Gastrocnemius medialis (tissue), 4 donors: ENCODE data around the gene TRIM41. TPM values are rescaled to one million over a fixed set of nuclear protein-coding genes. Genes with fewer than 3 reads are reported as not detected.

Experiments used
- ATAC-seq, 2 donors: fragments of 150-250 bp; one replicate each; pipeline ENCODE4 v1.9.1; 2016
- DNase-seq, 2 donors: peaks; one replicate each; pipeline ENCODE4 v3.0.0-alpha.2; 2019
- H3K27ac ChIP-seq, 4 donors: fragments of 200-600 bp; sonication (generic); 1 replicate in 1 of 4; 2 replicates in 3 of 4; pipeline ENCODE4 v1.5.1; 2016 to 2018; ENCODE audit warnings: mild to moderate bottlenecking in 2 of 4, moderate library complexity in 1 of 4
- H3K27me3 ChIP-seq, 3 donors: fragments of 200-600 bp; sonication (generic) in 2 of 3; 1 replicate in 1 of 3; 2 replicates in 2 of 3; pipeline versions ENCODE4 v1.5.1 to v1.6.0; 2016 to 2019; ENCODE audit warnings: mild to moderate bottlenecking in 1 of 3, moderate library complexity in 1 of 3
- H3K36me3 ChIP-seq, 2 donors: fragments of 200-600 bp; sonication (generic) in 1 of 2; one replicate each; pipeline ENCODE4 v1.5.1; 2017 to 2018
- H3K4me1 ChIP-seq, 2 donors: fragments of 200-600 bp; sonication (generic) in 1 of 2; one replicate each; pipeline ENCODE4 v1.5.1; 2016 to 2017; ENCODE audit warnings: mild to moderate bottlenecking in 2 of 2
- H3K4me3 ChIP-seq, 4 donors: fragments of 200-600 bp; sonication (generic) in 3 of 4; 1 replicate in 1 of 4; 2 replicates in 3 of 4; pipeline ENCODE4 v1.5.1; 2016 to 2019; ENCODE audit warnings: mild to moderate bottlenecking in 2 of 4
- H3K9me3 ChIP-seq, 3 donors: fragments of 200-600 bp; sonication (generic) in 2 of 3; 1 replicate in 1 of 3; 2 replicates in 2 of 3; pipeline ENCODE4 v1.5.1; 2016 to 2019
- POLR2A ChIP-seq, 2 donors: fragments of 450-650 bp; IDR thresholded peaks; one replicate each; pipeline ENCODE4 v1.6.1; 2017; ENCODE audit warnings: antibody characterized with exemption in 2 of 2, mild to moderate bottlenecking in 2 of 2, moderate library complexity in 2 of 2
- in situ Hi-C, 4 donors: fragments of 200-750 bp; cut with MboI; loops; one replicate each; pipeline versions ENCODE4 v1.15.0 to v1.8.0; 2017; ENCODE audit warnings: low sequenced_read_pairs in 4 of 4
- intact Hi-C: fragments of 100-400 bp; cut with DNase I; formaldehyde crosslinking; loops from one replicate; pipeline ENCODE4 v1.15.1; 2023; ENCODE audit warnings: low total_unique reads
- total RNA-seq, 4 donors: library from RNA; depleted of rRNA; stranded (reverse); fragments of >200 nt; gene quantifications; one replicate each; pipeline versions ENCODE4 v1.1.0 to v1.2.3, GENCODE V29; 2016
- TF ChIP-seq, protein P1 (sequence below), 5 experiments: fragments of 450-650 bp in 3 of 5; fragments of 200-600 bp in 2 of 5; sonication (generic) in 2 of 5; IDR thresholded peaks in 4 of 5; conservative IDR thresholded peaks in 1 of 5; 1 replicate in 4 of 5; 2 replicates in 1 of 5; pipeline ENCODE4 v1.5.1; 2016 to 2019; ENCODE audit warnings: antibody characterized with exemption in 5 of 5, mild to moderate bottlenecking in 3 of 5, moderate library complexity in 3 of 5

TRIM41 gene
- total RNA-seq, 4 donors from 2014 or later = 15.6 to 23.5 (median 21.6) TPM

DNA sequence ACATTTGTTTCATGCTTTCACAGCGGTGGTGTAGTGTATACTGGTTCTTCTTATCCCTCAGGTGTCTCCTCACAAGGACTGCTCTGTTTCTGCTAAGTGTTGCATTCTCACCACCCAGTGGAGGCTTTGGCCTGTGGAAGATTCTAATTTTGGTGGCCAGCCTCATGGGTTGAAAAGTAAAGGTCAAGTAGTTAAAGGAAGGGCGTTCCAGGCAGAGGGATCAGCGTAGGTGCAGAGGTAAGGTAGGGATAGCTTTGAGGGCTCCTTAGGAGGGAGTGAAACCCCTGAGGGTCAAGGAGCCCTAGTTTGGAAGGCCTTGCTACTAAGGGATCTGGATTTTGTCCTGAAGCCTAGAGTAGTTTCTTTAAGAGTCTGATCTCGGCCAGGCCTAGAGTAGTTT lies 25.2 kb downstream of the TRIM41 start:
- H3K4me1 ChIP-seq = peaks cover 58 to 62% of the 10 kb centered on the region in 2 donors
- no peaks in the 10 kb centered on the region for H3K27me3 ChIP-seq
- DNase-seq (no peak), ATAC-seq (no peak)
- intact Hi-C loops = loop anchor here (5.0 kb wide), 1 partner anchor 446 kb away; the partner anchor contains the start of gene MGAT1
- in situ Hi-C loops = no loop called here
- no peaks in the 10 kb centered on the region for H3K9me3 ChIP-seq
- H3K4me3 ChIP-seq = peak overlapping the region; percentile 34 to 97 (median 86)
- H3K27ac ChIP-seq = peak overlapping the region; percentile 94 to 99 (median 96)
- H3K36me3 ChIP-seq = peaks cover 0 to 11% of the 10 kb centered on the region in 2 donors
- TF ChIP-seq, protein P1, sequence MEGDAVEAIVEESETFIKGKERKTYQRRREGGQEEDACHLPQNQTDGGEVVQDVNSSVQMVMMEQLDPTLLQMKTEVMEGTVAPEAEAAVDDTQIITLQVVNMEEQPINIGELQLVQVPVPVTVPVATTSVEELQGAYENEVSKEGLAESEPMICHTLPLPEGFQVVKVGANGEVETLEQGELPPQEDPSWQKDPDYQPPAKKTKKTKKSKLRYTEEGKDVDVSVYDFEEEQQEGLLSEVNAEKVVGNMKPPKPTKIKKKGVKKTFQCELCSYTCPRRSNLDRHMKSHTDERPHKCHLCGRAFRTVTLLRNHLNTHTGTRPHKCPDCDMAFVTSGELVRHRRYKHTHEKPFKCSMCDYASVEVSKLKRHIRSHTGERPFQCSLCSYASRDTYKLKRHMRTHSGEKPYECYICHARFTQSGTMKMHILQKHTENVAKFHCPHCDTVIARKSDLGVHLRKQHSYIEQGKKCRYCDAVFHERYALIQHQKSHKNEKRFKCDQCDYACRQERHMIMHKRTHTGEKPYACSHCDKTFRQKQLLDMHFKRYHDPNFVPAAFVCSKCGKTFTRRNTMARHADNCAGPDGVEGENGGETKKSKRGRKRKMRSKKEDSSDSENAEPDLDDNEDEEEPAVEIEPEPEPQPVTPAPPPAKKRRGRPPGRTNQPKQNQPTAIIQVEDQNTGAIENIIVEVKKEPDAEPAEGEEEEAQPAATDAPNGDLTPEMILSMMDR (IDR thresholded peaks at IDR 0.05 in 4 of 5, conservative IDR thresholded peaks at IDR 0.05 in 1 of 5) = no peak
- TF ChIP-seq POLR2A (IDR thresholded peaks at IDR 0.05) = no peak

DNA sequence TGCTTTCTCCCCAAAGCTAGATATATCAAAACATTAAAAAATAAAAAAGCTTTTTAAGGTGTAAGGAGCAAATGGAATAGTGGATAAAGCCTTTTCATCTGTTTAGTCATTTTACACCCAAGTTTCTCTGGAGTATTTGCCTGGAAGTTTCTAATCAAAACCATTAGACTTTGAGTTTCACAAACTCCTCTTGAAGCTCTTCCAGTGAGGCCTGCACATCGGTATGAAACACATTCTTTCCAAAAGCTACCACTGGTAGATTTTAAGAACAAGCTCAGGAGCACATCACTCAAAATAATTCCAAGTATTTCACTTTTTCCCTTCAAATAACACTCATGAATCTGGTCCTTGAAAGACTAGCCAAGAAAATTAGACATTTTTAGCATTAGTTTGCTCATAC lies 32.2 kb downstream of the TRIM41 start:
- ATAC-seq (no peak), DNase-seq (no peak)
- peak overlapping the region in 1 of 4 donors; percentile 52 for H3K27ac ChIP-seq
- no peak for TF ChIP-seq POLR2A (IDR thresholded peaks at IDR 0.05)
- TF ChIP-seq, protein P1 (IDR thresholded peaks at IDR 0.05 in 4 of 5, conservative IDR thresholded peaks at IDR 0.05 in 1 of 5) = no peak
- intact Hi-C loops (no loop called here), in situ Hi-C loops (no loop called here)
- no peak overlapping the region for H3K4me3 ChIP-seq
- no peaks in the 10 kb centered on the region for H3K27me3 ChIP-seq
- H3K4me1 ChIP-seq = peaks cover 76 to 83% of the 10 kb centered on the region in 2 donors
- peaks cover 0 to 18% of the 10 kb centered on the region in 2 donors for H3K36me3 ChIP-seq
- H3K9me3 ChIP-seq = no peaks in the 10 kb centered on the region

DNA sequence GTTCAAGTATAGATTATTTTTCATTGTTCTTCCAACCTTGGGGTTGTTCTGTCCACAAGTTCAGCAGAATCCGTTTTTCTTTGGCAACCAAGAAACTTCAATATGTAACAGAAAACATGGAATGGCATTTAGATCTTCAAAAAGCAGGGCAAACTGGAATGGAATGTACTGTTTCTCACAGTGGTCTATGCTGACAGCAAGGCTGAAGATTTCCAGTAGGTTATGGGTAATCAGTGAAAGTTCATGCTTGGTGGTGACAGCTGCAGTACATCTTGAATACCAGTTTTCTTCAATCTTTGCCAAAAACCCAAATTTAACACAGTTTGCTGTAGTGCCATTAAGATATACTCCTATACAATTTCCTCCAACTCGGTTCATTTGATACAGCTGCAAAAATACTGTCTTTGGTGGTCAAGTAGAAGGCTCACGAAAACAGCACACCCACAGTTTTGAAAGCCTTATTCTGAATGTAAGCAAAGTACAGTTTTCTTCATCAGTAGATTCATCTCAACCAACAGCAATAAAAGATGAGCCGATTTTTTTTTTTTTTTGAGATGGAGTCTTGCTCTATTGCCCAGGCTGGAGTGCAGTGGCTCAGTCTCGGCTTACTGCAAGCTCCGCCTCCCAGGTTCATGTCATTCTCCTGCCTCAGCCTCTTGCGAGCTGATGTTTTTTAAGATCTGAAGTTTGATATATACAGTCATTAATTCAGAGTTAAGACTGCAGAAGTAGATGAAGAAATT lies 32.9 kb downstream of the TRIM41 start:
- Histone ChIP-seq H3K36me3 (peaks cover 0 to 17% of the 10 kb centered on the region in 2 donors), H3K4me3 (no peak overlapping the region), H3K27me3 (no peaks in the 10 kb centered on the region), H3K4me1 (peaks cover 70 to 82% of the 10 kb centered on the region in 2 donors), H3K9me3 (no peaks in the 10 kb centered on the region), H3K27ac (peak overlapping the region in 1 of 4 donors; percentile 2)
- ATAC-seq (no peak), DNase-seq (no peak)
- intact Hi-C loops (no loop called here), in situ Hi-C loops (no loop called here)
- TF ChIP-seq, protein P1 (IDR thresholded peaks at IDR 0.05 in 4 of 5, conservative IDR thresholded peaks at IDR 0.05 in 1 of 5) = no peak
- TF ChIP-seq POLR2A (IDR thresholded peaks at IDR 0.05) = no peak

DNA sequence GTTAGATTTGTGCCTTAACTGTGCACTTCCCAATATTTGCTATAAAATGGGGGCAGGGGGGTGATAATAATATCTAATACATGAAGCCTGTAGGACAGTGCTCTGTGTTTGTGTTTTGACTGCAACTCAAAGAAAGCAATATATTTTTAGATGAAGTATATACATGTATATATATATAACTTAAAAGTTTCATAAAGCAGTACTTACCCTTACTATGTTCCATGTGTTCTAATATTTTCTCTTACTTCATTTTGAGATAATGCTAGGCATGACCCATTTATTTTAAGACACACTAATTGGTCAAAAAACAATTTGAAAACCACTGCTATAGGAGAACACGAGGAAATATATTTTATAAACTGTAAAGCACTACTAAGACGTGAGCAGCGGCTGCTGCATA lies 35.5 kb downstream of the TRIM41 start:
- in situ Hi-C loops = no loop called here
- intact Hi-C loops = no loop called here
- Histone ChIP-seq H3K4me1 (peaks cover 64 to 77% of the 10 kb centered on the region in 2 donors), H3K9me3 (no peaks in the 10 kb centered on the region), H3K27me3 (no peaks in the 10 kb centered on the region), H3K27ac (peak overlapping the region; percentile 17 to 100 (median 96)), H3K36me3 (peaks cover 0 to 7% of the 10 kb centered on the region in 2 donors), H3K4me3 (peak overlapping the region; percentile 88 to 100 (median 94))
- ATAC-seq (no peak), DNase-seq (no peak)
- TF ChIP-seq POLR2A (IDR thresholded peaks at IDR 0.05) = no peak

DNA sequence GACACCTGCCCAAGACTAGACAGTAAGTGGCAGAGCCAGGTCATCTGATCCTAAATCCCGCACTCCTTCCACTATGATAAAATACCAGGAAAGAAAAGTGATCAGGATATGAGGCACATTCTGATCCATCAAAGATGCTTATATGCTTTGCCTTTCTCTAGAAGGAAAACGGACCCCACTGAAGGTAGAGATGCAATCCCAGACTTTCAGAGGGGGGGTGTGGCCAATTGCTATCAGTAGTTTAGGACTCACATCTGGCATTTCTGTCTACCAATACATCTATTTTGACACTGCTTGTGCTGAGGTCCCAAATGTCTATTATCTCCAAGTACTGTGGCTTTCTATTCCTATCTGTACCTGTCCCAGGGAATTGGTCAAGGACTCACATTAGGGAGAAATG lies 36.2 kb downstream of the TRIM41 start:
- H3K36me3 ChIP-seq = peaks cover 0 to 10% of the 10 kb centered on the region in 2 donors
- H3K27ac ChIP-seq = peak overlapping the region; percentile 95 to 100 (median 99)
- peak overlapping the region; percentile 88 to 100 (median 94) for H3K4me3 ChIP-seq
- in situ Hi-C loops = no loop called here
- no peak for ATAC-seq
- no peaks in the 10 kb centered on the region for H3K27me3 ChIP-seq
- H3K4me1 ChIP-seq = peaks cover 61 to 74% of the 10 kb centered on the region in 2 donors
- TF ChIP-seq, protein P1 (IDR thresholded peaks at IDR 0.05 in 4 of 5, conservative IDR thresholded peaks at IDR 0.05 in 1 of 5) = no peak
- TF ChIP-seq POLR2A (IDR thresholded peaks at IDR 0.05) = no peak
- no peaks in the 10 kb centered on the region for H3K9me3 ChIP-seq
- no peak for DNase-seq
- intact Hi-C loops = no loop called here
